SK-N-SH treated with all-trans-retinoic acid at 6 μM for 48 hours (cell line): ENCODE data around the gene CABLES1.

Experiments used
- ARNTL ChIP-seq: fragments of 450-650 bp; formaldehyde crosslinking; IDR thresholded peaks from 2 replicates; pipeline ENCODE4 v1.5.0; 2020; ENCODE audit warnings: low read depth, mild to moderate bottlenecking, moderate library complexity, borderline replicate concordance
- GLIS3 ChIP-seq: fragments of 250-450 bp; sonication (Bioruptor Pico); IDR thresholded peaks from 2 replicates; pipeline ENCODE4 v1.5.0; 2020; ENCODE audit warnings: mild to moderate bottlenecking, moderate library complexity
- ISL1 ChIP-seq: fragments of 250-450 bp; sonication (Bioruptor Pico); IDR thresholded peaks from 2 replicates; pipeline ENCODE4 v2.1.2; 2022; ENCODE audit warnings: mild to moderate bottlenecking, moderate library complexity
- SNAI2 ChIP-seq: fragments of 250-450 bp; sonication (Bioruptor Pico); IDR thresholded peaks from 2 replicates; pipeline ENCODE4 v1.5.0; 2020; ENCODE audit warnings: mild to moderate bottlenecking, moderate library complexity
- ZC3H10 ChIP-seq: fragments of 250-450 bp; sonication (Bioruptor Pico); IDR thresholded peaks from 2 replicates; pipeline ENCODE4 v1.5.1; 2021; ENCODE audit warnings: mild to moderate bottlenecking, moderate library complexity
- ZFP3 ChIP-seq: fragments of 250-450 bp; sonication (Bioruptor Pico); IDR thresholded peaks from 2 replicates; pipeline ENCODE4 v1.5.0; 2020; ENCODE audit warnings: mild to moderate bottlenecking, moderate library complexity
- ZNF565 ChIP-seq: fragments of 450-650 bp; formaldehyde crosslinking; conservative IDR thresholded peaks from 2 replicates; pipeline ENCODE4 v1.5.0; 2020; ENCODE audit warnings: low read depth, mild to moderate bottlenecking, moderate library complexity
- TF ChIP-seq, protein P1 (sequence below): fragments of 250-450 bp; sonication (Bioruptor Pico); IDR thresholded peaks from 2 replicates; pipeline ENCODE4 v1.5.1; 2021; ENCODE audit warnings: mild to moderate bottlenecking, moderate library complexity
- TF ChIP-seq, protein P2 (sequence below): fragments of 250-450 bp; sonication (Bioruptor Pico); IDR thresholded peaks from 2 replicates; pipeline ENCODE4 v1.8.0; 2021; ENCODE audit warnings: low read depth, mild to moderate bottlenecking, moderate library complexity, borderline replicate concordance
- TF ChIP-seq, protein P3 (sequence below): fragments of 250-450 bp; sonication (Bioruptor Pico); IDR thresholded peaks from 2 replicates; pipeline ENCODE4 v1.8.0; 2020; ENCODE audit warnings: mild to moderate bottlenecking, moderate library complexity, borderline replicate concordance

DNA sequence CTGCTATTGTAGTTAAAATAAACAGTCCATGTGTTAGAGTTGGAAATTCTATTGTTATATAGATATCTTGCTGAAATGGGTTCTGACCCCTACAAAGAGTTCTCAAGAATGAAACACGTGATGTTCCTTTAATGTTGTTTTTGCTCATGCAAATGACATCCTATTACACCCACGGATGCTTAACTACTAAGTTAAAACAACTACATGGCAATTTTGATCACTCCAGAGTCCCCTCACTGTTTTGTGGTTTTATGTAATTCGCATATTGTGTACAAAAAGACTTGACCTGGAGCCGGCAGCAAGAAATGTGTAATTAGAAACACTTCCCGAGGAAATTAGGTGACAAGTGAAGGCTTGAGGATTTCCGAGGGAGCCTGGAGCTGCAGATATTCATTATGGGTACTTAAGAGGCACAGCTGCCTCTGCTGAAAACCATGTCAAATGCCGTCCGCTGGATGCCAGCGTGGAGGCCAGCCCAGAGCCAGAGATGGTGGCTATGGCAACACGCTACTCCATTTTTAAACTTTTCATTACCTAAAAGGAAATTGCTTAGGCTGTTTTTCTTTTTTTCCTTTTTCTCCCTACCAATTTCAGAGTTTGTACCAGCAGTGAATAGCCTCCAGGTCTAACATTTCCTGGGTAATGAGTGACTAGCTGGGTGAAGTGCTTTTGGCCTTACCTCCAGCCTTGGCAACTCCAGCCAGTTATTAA lies 21.0 kb upstream of the CABLES1 start:
- TF ChIP-seq GLIS3 (CRISPR knock-in tag) (no peak), ZC3H10 (no peak), ARNTL (CRISPR knock-in tag) (no peak), ZFP3 (CRISPR knock-in tag) (no peak), SNAI2 (CRISPR knock-in tag) (no peak), ISL1 (CRISPR knock-in tag) (no peak), ZNF565 (CRISPR knock-in tag) (no peak)
- TF ChIP-seq, protein P1, sequence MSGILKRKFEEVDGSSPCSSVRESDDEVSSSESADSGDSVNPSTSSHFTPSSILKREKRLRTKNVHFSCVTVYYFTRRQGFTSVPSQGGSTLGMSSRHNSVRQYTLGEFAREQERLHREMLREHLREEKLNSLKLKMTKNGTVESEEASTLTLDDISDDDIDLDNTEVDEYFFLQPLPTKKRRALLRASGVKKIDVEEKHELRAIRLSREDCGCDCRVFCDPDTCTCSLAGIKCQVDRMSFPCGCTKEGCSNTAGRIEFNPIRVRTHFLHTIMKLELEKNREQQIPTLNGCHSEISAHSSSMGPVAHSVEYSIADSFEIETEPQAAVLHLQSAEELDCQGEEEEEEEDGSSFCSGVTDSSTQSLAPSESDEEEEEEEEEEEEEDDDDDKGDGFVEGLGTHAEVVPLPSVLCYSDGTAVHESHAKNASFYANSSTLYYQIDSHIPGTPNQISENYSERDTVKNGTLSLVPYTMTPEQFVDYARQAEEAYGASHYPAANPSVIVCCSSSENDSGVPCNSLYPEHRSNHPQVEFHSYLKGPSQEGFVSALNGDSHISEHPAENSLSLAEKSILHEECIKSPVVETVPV (CRISPR knock-in tag): no peak
- TF ChIP-seq, protein P2, sequence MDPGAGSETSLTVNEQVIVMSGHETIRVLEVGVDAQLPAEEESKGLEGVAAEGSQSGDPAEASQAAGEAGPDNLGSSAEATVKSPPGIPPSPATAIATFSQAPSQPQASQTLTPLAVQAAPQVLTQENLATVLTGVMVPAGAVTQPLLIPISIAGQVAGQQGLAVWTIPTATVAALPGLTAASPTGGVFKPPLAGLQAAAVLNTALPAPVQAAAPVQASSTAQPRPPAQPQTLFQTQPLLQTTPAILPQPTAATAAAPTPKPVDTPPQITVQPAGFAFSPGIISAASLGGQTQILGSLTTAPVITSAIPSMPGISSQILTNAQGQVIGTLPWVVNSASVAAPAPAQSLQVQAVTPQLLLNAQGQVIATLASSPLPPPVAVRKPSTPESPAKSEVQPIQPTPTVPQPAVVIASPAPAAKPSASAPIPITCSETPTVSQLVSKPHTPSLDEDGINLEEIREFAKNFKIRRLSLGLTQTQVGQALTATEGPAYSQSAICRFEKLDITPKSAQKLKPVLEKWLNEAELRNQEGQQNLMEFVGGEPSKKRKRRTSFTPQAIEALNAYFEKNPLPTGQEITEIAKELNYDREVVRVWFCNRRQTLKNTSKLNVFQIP (CRISPR knock-in tag): no peak
- TF ChIP-seq, protein P3, sequence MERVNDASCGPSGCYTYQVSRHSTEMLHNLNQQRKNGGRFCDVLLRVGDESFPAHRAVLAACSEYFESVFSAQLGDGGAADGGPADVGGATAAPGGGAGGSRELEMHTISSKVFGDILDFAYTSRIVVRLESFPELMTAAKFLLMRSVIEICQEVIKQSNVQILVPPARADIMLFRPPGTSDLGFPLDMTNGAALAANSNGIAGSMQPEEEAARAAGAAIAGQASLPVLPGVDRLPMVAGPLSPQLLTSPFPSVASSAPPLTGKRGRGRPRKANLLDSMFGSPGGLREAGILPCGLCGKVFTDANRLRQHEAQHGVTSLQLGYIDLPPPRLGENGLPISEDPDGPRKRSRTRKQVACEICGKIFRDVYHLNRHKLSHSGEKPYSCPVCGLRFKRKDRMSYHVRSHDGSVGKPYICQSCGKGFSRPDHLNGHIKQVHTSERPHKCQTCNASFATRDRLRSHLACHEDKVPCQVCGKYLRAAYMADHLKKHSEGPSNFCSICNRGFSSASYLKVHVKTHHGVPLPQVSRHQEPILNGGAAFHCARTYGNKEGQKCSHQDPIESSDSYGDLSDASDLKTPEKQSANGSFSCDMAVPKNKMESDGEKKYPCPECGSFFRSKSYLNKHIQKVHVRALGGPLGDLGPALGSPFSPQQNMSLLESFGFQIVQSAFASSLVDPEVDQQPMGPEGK (CRISPR knock-in tag): no peak
